ENCODE measurements around the gene ADI1.

Gene ADI1

GRCh38 chr2:3478846-3479385 is 40.4 kb downstream of the ADI1 start:
- TF ChIP-seq FOXK2 (IDR thresholded peaks at IDR 0.05), result no peak
- TF ChIP-seq NFRKB (IDR thresholded peaks at IDR 0.05), result no peak
- no peak for TF ChIP-seq BHLHE40 (IDR thresholded peaks at IDR 0.05; ENCODE audit: borderline replicate concordance)
- no peak for TF ChIP-seq CTBP1 (IDR thresholded peaks at IDR 0.05; ENCODE audit: borderline replicate concordance)
- no peak for TF ChIP-seq ZNF384 (IDR thresholded peaks at IDR 0.05)
- TF ChIP-seq LEF1 (IDR thresholded peaks at IDR 0.05; ENCODE audit: borderline replicate concordance), result no peak
- TF ChIP-seq ELF4 (IDR thresholded peaks at IDR 0.05), result no peak
- TF ChIP-seq FOXA1 (IDR thresholded peaks at IDR 0.05), result no peak
- no peak for TF ChIP-seq TARDBP (IDR thresholded peaks at IDR 0.05)
- TF ChIP-seq ARNT (IDR thresholded peaks at IDR 0.05), result no peak
- no peak for TF ChIP-seq SP1 (IDR thresholded peaks at IDR 0.05)
- no peak for TF ChIP-seq PKNOX1 (IDR thresholded peaks at IDR 0.05)
- no peak for TF ChIP-seq HDGF (IDR thresholded peaks at IDR 0.05; ENCODE audit: borderline replicate concordance)
- no peak for TF ChIP-seq FOXM1 (IDR thresholded peaks at IDR 0.05; ENCODE audit: borderline replicate concordance)
- no peak for TF ChIP-seq SUZ12 (IDR thresholded peaks at IDR 0.05)
- TF ChIP-seq L3MBTL2 (conservative IDR thresholded peaks at IDR 0.05), result no peak
- ChIA-PET CTCF (interaction anchor here (0.6 kb wide), 1 partner anchor 403 kb away, joined by 3 read pairs; no protein-coding TSS in a partner anchor), POLR2A (no interaction called here)
- DNase-seq (ENCODE audit: extremely low spot score), result no peak

GRCh38 chr2:3476985-3477327 is 42.4 kb downstream of the ADI1 start:
- DNase-seq (ENCODE audit: extremely low spot score), result no peak
- CTCF ChIA-PET, result no interaction called here
- TF ChIP-seq FOXM1 (IDR thresholded peaks at IDR 0.05; ENCODE audit: borderline replicate concordance), result no peak
- no peak for TF ChIP-seq SUZ12 (IDR thresholded peaks at IDR 0.05)
- TF ChIP-seq ZNF384 (IDR thresholded peaks at IDR 0.05), result no peak
- TF ChIP-seq HDGF (IDR thresholded peaks at IDR 0.05; ENCODE audit: borderline replicate concordance), result no peak
- no peak for TF ChIP-seq TARDBP (IDR thresholded peaks at IDR 0.05)
- TF ChIP-seq L3MBTL2 (conservative IDR thresholded peaks at IDR 0.05), result no peak
- no peak for TF ChIP-seq FOXA1 (IDR thresholded peaks at IDR 0.05)
- TF ChIP-seq LEF1 (IDR thresholded peaks at IDR 0.05; ENCODE audit: borderline replicate concordance), result no peak
- TF ChIP-seq SP1 (IDR thresholded peaks at IDR 0.05), result no peak
- no peak for TF ChIP-seq CTBP1 (IDR thresholded peaks at IDR 0.05; ENCODE audit: borderline replicate concordance)
- no peak for TF ChIP-seq ARNT (IDR thresholded peaks at IDR 0.05)
- no peak for TF ChIP-seq BHLHE40 (IDR thresholded peaks at IDR 0.05; ENCODE audit: borderline replicate concordance)
- no peak for TF ChIP-seq NFRKB (IDR thresholded peaks at IDR 0.05)
- no peak for TF ChIP-seq PKNOX1 (IDR thresholded peaks at IDR 0.05)
- TF ChIP-seq ELF4 (IDR thresholded peaks at IDR 0.05), result no peak
- POLR2A ChIA-PET, result no interaction called here

- no peak for DNase-seq (ENCODE audit: extremely low spot score)
- POLR2A ChIA-PET, result no interaction called here
- TF ChIP-seq FOXM1 (IDR thresholded peaks at IDR 0.05; ENCODE audit: borderline replicate concordance), result no peak
- no peak for TF ChIP-seq SP1 (IDR thresholded peaks at IDR 0.05)
- TF ChIP-seq L3MBTL2 (conservative IDR thresholded peaks at IDR 0.05), result no peak
- TF ChIP-seq FOXA1 (IDR thresholded peaks at IDR 0.05), result no peak
- TF ChIP-seq PKNOX1 (IDR thresholded peaks at IDR 0.05), result no peak
- no peak for TF ChIP-seq FOXK2 (IDR thresholded peaks at IDR 0.05)
- no peak for TF ChIP-seq LEF1 (IDR thresholded peaks at IDR 0.05; ENCODE audit: borderline replicate concordance)
- no peak for TF ChIP-seq BHLHE40 (IDR thresholded peaks at IDR 0.05; ENCODE audit: borderline replicate concordance)
- CTCF ChIA-PET, result no interaction called here
These were observed 42.9 kb downstream of the ADI1 start for GRCh38 chr2:3476321-3476984.

DNA sequence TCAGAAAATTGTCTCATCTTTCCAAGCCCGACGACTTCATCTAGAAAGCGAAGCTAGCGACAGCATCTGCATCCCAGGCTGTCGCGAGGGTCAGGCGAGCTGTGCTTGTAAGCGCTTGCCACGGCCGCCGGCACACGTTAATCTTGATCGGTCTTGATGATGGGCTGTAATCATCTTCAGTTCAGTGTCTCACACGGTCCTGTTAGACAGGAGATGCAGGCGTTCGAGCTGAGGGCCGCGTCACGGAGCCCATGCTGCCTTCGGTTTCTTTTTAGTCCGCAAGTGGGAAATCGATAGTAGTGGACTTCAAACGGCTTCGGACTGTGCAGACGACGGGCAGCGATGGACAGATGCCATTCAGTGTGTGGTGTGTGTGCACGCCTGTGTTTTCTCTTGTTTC is 43.6 kb downstream of the ADI1 start:
- ChIA-PET CTCF (no interaction called here), POLR2A (no interaction called here)
- TF ChIP-seq SUZ12 (IDR thresholded peaks at IDR 0.05) (no peak), CTBP1 (IDR thresholded peaks at IDR 0.05; ENCODE audit: borderline replicate concordance) (no peak), FOXM1 (IDR thresholded peaks at IDR 0.05; ENCODE audit: borderline replicate concordance) (no peak), HDGF (IDR thresholded peaks at IDR 0.05; ENCODE audit: borderline replicate concordance) (no peak)
- no peak for DNase-seq (ENCODE audit: extremely low spot score)

GRCh38 chr2:3472966-3473365 is 46.4 kb downstream of the ADI1 start:
- CTCF ChIA-PET, result interaction anchor here (0.8 kb wide), 1 partner anchor 9 kb away, joined by 4 read pairs; no protein-coding TSS in a partner anchor
- TF ChIP-seq ARNT (IDR thresholded peaks at IDR 0.05) (no peak), CTBP1 (IDR thresholded peaks at IDR 0.05; ENCODE audit: borderline replicate concordance) (no peak), NFRKB (IDR thresholded peaks at IDR 0.05) (no peak), BHLHE40 (IDR thresholded peaks at IDR 0.05; ENCODE audit: borderline replicate concordance) (no peak), L3MBTL2 (conservative IDR thresholded peaks at IDR 0.05) (no peak), ELF4 (IDR thresholded peaks at IDR 0.05) (no peak), FOXA1 (IDR thresholded peaks at IDR 0.05) (no peak), TARDBP (IDR thresholded peaks at IDR 0.05) (no peak), SUZ12 (IDR thresholded peaks at IDR 0.05) (no peak), ZNF384 (IDR thresholded peaks at IDR 0.05) (no peak), FOXK2 (IDR thresholded peaks at IDR 0.05) (no peak), PKNOX1 (IDR thresholded peaks at IDR 0.05) (no peak), LEF1 (IDR thresholded peaks at IDR 0.05; ENCODE audit: borderline replicate concordance) (no peak), FOXM1 (IDR thresholded peaks at IDR 0.05; ENCODE audit: borderline replicate concordance) (no peak), SP1 (IDR thresholded peaks at IDR 0.05) (no peak), HDGF (IDR thresholded peaks at IDR 0.05; ENCODE audit: borderline replicate concordance) (no peak)
- POLR2A ChIA-PET, result no interaction called here
- no peak for DNase-seq (ENCODE audit: extremely low spot score)
